ENCODE measurements around the gene RBM6. TPM values are rescaled to one million over a fixed set of nuclear protein-coding genes. Genes with fewer than 3 reads are reported as not detected.

Gene RBM6
- total and polyA plus RNA-seq, 2 donors (not counting 1 experiment from before 2014, with no cell fraction given): 40.1 to 46.1 TPM

DNA sequence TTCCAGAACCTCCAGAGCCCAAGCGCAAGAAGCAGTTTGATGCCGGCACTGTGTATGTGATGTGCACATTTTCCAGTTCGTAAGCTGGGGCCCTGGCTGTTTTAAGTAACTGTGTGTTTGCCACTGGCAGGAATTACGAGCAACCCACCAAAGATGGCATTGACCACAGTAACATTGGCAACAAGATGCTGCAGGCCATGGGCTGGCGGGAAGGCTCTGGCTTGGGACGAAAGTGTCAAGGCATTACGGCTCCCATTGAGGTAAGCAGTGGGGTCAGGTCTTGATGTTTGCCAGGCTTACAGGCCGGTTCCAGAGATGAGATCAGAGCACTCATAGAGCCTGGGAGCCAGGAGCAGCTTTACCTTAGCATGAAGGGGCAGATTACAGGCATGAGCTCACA lies 177.2 kb downstream of the RBM6 start:
- Histone ChIP-seq H3K9ac (ENCODE audit: insufficient read depth, low read length) (no peak overlapping the region), H3K36me3 (ENCODE audit: control insufficient read depth, insufficient read depth, low read length) (peaks cover 48% of the 10 kb centered on the region), H2AFZ (ENCODE audit: low read length) (no peak overlapping the region), H3K9me3 (ENCODE audit: control insufficient read depth, insufficient read depth, low read depth, low read length) (no peaks in the 10 kb centered on the region), H3K27me3 (ENCODE audit: control insufficient read depth, insufficient read depth, low read length) (no peaks in the 10 kb centered on the region), H4K20me1 (ENCODE audit: control insufficient read depth, extremely low read depth, insufficient read depth, low read length) (no peaks in the 10 kb centered on the region), H3K27ac (ENCODE audit: insufficient read depth, low read length) (no peak overlapping the region), H3K4me2 (ENCODE audit: extremely low read depth, insufficient read depth, low read length) (no peak overlapping the region), H3K4me1 (ENCODE audit: control insufficient read depth, extremely low read depth, insufficient read depth, low read length) (no peaks in the 10 kb centered on the region), H3K4me3 (replicated peaks in 1 of 4; ENCODE audit: control extremely low read depth in 1 of 4, insufficient read depth in 1 of 4, low read depth in 3 of 4, low read length in 4 of 4) (no peak overlapping the region), H3K79me2 (ENCODE audit: control insufficient read depth, insufficient read depth, low read length) (no peaks in the 10 kb centered on the region)
- TF ChIP-seq, protein P1, sequence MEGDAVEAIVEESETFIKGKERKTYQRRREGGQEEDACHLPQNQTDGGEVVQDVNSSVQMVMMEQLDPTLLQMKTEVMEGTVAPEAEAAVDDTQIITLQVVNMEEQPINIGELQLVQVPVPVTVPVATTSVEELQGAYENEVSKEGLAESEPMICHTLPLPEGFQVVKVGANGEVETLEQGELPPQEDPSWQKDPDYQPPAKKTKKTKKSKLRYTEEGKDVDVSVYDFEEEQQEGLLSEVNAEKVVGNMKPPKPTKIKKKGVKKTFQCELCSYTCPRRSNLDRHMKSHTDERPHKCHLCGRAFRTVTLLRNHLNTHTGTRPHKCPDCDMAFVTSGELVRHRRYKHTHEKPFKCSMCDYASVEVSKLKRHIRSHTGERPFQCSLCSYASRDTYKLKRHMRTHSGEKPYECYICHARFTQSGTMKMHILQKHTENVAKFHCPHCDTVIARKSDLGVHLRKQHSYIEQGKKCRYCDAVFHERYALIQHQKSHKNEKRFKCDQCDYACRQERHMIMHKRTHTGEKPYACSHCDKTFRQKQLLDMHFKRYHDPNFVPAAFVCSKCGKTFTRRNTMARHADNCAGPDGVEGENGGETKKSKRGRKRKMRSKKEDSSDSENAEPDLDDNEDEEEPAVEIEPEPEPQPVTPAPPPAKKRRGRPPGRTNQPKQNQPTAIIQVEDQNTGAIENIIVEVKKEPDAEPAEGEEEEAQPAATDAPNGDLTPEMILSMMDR (conservative IDR thresholded peaks at IDR 0.05 in 1 of 2, IDR thresholded peaks at IDR 0.05 in 1 of 2; ENCODE audit: low read depth in 1 of 2, low read length in 2 of 2): no peak
- no peak for TF ChIP-seq EZH2 (IDR thresholded peaks at IDR 0.05; ENCODE audit: low read length, missing control alignments)
- DNase-seq (ENCODE audit: low read depth in 2 of 2): no peak

DNA sequence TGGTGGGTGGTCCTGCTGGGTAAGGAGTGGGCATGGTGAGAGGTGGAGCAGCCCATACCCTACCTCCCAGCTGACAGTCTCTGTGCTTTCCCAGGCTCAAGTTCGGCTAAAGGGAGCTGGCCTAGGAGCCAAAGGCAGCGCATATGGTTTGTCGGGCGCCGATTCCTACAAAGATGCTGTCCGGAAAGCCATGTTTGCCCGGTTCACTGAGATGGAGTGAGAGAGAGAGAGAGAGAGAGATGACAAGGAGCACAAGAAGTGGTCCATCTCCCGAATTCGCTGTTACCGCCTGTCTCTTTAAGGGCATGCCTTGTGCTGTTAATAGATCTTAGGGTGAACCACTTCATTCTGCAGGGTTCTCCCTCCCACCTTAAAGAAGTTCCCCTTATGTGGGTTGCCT lies 178.3 kb downstream of the RBM6 start:
- H2AFZ ChIP-seq (ENCODE audit: low read length): no peak overlapping the region
- no peaks in the 10 kb centered on the region for H3K27me3 ChIP-seq (ENCODE audit: control insufficient read depth, insufficient read depth, low read length)
- no peaks in the 10 kb centered on the region for H3K9me3 ChIP-seq (ENCODE audit: control insufficient read depth, insufficient read depth, low read depth, low read length)
- no peak overlapping the region for H3K4me2 ChIP-seq (ENCODE audit: extremely low read depth, insufficient read depth, low read length)
- no peak overlapping the region for H3K27ac ChIP-seq (ENCODE audit: insufficient read depth, low read length)
- no peaks in the 10 kb centered on the region for H3K4me1 ChIP-seq (ENCODE audit: control insufficient read depth, extremely low read depth, insufficient read depth, low read length)
- TF ChIP-seq, protein P1 (conservative IDR thresholded peaks at IDR 0.05 in 1 of 2, IDR thresholded peaks at IDR 0.05 in 1 of 2; ENCODE audit: low read depth in 1 of 2, low read length in 2 of 2): no peak
- TF ChIP-seq EZH2 (IDR thresholded peaks at IDR 0.05; ENCODE audit: low read length, missing control alignments): no peak
- no peaks in the 10 kb centered on the region for H3K79me2 ChIP-seq (ENCODE audit: control insufficient read depth, insufficient read depth, low read length)
- no peak overlapping the region for H3K4me3 ChIP-seq (replicated peaks in 1 of 4; ENCODE audit: control extremely low read depth in 1 of 4, insufficient read depth in 1 of 4, low read depth in 3 of 4, low read length in 4 of 4)
- H3K9ac ChIP-seq (ENCODE audit: insufficient read depth, low read length): no peak overlapping the region
- H4K20me1 ChIP-seq (ENCODE audit: control insufficient read depth, extremely low read depth, insufficient read depth, low read length): no peaks in the 10 kb centered on the region
- no peak for DNase-seq (ENCODE audit: low read depth in 2 of 2)
- H3K36me3 ChIP-seq (ENCODE audit: control insufficient read depth, insufficient read depth, low read length): peaks cover 46% of the 10 kb centered on the region

DNA sequence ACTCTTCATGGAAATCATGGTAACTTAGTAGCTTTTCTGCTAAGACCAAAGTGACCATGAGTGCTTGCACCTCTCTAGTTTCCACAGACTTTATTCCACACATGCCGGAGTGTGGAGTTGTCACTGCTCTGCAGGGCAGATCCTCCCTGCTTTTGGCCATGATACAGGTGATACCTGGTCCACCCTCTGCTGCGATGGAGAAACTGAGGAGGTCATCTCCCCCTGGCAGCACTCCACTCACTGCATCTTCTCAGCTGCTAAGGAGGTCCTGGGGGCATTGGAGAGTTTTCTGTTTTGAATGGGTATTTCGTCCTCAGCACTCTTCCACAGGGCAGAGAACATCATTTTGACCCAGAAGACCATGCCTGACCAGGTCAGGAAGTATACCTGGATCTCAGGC lies 179.8 kb downstream of the RBM6 start:
- Histone ChIP-seq H3K9me3 (ENCODE audit: control insufficient read depth, insufficient read depth, low read depth, low read length) (no peaks in the 10 kb centered on the region), H3K79me2 (ENCODE audit: control insufficient read depth, insufficient read depth, low read length) (no peaks in the 10 kb centered on the region), H3K36me3 (ENCODE audit: control insufficient read depth, insufficient read depth, low read length) (peaks cover 39% of the 10 kb centered on the region), H4K20me1 (ENCODE audit: control insufficient read depth, extremely low read depth, insufficient read depth, low read length) (no peaks in the 10 kb centered on the region), H2AFZ (ENCODE audit: low read length) (no peak overlapping the region), H3K9ac (ENCODE audit: insufficient read depth, low read length) (no peak overlapping the region), H3K4me2 (ENCODE audit: extremely low read depth, insufficient read depth, low read length) (no peak overlapping the region), H3K4me1 (ENCODE audit: control insufficient read depth, extremely low read depth, insufficient read depth, low read length) (peaks cover 3% of the 10 kb centered on the region), H3K27ac (ENCODE audit: insufficient read depth, low read length) (no peak overlapping the region), H3K4me3 (replicated peaks in 1 of 4; ENCODE audit: control extremely low read depth in 1 of 4, insufficient read depth in 1 of 4, low read depth in 3 of 4, low read length in 4 of 4) (no peak overlapping the region), H3K27me3 (ENCODE audit: control insufficient read depth, insufficient read depth, low read length) (no peaks in the 10 kb centered on the region)
- TF ChIP-seq EZH2 (IDR thresholded peaks at IDR 0.05; ENCODE audit: low read length, missing control alignments): no peak
- TF ChIP-seq, protein P1 (conservative IDR thresholded peaks at IDR 0.05 in 1 of 2, IDR thresholded peaks at IDR 0.05 in 1 of 2; ENCODE audit: low read depth in 1 of 2, low read length in 2 of 2): no peak
- DNase-seq (ENCODE audit: low read depth in 2 of 2): no peak

Measured in fibroblast of lung (primary cell).